ENCODE measurements around the gene BEGAIN.

DNA sequence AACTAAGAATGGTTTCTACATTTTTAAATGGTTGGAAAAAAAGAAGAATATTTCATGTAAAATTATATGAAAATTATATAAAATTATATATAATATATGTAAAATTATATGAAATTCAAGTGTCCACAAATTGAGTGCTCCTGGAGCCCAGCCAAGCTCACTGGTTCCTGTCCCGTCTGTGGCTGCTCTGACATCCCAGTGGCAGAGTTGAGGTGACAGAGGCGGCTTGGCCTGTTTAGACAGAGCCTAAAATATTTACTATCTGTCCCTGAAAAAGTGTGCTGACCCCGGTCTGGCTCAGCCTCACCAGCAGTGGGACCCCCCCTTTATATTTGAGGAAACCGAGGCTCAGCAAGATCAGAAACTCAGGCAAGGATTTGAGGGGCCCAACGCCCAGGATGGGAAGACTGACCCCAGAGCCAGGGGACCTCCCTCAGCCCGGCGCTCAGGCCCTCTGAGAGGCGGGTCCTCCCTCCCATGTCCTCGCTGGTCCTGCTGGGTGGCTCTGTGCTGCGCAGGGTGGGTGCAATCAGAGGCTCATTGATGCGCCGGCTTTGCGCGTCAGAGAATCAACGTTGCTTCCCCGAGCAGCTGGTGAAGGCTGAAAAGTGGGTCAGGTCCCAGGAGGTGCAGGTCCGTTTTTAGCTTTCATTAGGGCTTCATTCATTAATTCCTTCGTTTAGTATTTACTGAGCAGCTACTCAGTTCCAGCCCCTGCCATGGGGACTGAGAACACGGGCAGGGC, 21.5 kb upstream of the BEGAIN start:
- TF ChIP-seq EP300 (IDR thresholded peaks at IDR 0.05), result no peak
- TF ChIP-seq CTCF (IDR thresholded peaks at IDR 0.05), result no peak
- no peak for TF ChIP-seq POLR2A (IDR thresholded peaks at IDR 0.05)

Data from ovary (tissue), 3 donors.